NCI-H345 treated with DMSO at 0.1 percent for 48 hours (cell line): Measurements from ENCODE around the gene UNC13B.

Source experiments
- DNase-seq: peaks from one replicate; lab custom pipeline; 2025; ENCODE audit not compliant: unreplicated experiment; lab: John Stamatoyannopoulos, UW

UNC13B gene

GRCh38 chr9:35272989-35273388 is 111.2 kb downstream of the UNC13B start:
- DNase-seq: no peak

- DNase-seq: no peak
These were observed 111.8 kb downstream of the UNC13B start for GRCh38 chr9:35273591-35273990.

DNA sequence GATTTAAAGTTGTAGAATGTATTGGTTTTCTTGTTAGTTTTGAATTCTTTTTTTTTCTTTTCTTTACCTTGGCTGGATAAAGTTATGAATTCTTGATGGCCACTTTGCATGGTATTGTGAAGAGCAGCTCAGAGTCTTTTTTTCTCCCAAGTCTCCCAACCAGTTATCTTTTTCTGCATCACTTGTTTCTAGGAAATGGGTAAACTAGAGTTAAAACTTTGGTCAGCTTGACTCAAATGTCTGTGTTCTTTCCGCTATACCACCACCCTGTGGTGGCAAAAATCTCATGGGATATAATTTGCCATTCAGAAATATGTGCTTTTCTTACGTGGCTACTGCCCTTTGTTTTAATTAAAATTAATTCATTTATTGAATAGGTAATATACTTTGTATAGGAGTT is 113.2 kb downstream of the UNC13B start:
- DNase-seq: no peak

DNA sequence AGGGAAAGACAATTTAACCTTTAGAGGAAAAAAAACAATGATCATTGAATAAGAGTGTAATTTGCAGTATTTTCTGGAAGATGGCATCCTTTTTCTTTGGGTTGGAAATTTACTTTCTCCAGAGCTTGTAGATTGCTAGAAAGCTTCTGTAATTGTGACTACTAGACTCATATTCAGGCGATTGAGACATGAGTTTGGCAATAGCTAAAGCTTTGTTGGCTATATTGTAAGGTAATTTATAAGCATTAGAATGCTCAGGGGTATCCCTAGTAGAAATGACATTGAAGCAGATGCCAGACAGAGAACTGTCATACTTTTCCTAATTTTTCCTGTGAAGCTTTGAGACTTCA is 115.3 kb downstream of the UNC13B start:
- DNase-seq: no peak

DNA sequence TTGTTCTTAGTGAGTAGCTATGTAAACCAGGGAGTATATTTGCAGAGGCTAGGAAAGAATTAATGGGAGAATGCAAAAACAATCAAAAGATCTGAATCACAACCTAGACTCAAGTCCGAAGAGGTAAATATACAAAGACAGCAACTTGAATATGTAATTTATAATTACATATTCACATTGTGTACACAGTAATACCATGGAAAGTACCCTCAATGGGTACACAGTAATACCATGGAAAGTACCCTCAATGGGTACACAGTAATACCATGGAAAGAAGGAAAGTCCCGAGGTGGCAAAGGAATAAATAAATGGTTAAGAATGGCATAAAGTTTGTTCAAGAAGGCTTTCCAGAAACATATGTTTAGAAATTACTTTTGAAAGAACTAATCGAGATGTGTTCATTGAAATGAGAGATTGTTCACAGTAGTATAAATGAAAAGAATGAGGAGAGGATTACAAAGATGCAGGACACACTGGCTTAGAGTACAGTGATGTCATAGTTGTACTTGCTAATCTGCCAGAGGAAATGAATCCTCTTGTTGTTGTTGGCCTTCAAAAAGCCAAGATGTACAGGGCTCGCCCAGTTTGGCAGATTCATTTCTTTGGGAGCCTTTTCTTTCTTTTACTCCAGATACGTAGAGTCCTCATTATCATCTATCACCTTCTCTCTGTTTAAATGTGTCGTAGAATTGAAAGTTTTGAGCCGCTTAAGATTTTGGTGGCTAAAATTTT is 116.0 kb downstream of the UNC13B start:
- DNase-seq: no peak

- no peak for DNase-seq
These were observed 118.1 kb downstream of the UNC13B start for GRCh38 chr9:35279946-35280345.

DNA sequence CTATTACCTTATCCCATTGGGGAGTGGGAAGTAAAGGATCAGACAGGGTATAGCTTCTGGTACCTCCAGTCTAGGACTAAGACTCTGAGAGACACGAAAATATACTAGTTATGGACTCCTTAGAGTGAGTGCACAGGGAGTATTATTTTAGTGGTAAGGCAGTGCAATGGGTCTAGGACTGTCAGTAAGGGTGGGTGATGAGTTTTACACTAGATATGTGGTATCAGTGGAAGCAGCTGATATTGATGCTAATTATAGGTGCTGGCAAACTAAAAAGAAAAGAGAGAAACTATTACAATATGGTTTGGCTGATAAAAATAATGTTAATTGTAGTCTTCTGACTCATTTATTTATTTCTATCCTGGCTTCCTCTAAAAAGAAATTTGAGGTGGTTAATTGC is 118.6 kb downstream of the UNC13B start:
- no peak for DNase-seq

DNA sequence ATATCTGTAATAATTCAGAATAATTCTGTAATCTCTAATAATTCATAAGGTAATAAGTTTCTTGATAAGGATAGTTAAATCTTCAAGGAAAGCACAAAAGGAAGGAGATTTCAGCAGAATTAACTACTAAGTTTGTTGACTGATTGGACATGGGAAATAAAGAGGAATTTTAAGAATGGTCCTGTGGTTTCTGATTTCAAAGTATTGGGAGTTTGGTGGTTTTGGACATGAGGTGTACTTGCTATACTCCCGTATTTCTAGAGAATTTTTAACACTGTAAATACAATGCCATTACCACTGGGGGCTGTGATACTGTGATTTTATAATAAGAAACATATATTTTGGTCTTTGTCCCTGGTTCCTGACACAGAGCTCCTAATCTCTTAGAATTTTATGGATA is 123.9 kb downstream of the UNC13B start:
- DNase-seq: no peak

DNA sequence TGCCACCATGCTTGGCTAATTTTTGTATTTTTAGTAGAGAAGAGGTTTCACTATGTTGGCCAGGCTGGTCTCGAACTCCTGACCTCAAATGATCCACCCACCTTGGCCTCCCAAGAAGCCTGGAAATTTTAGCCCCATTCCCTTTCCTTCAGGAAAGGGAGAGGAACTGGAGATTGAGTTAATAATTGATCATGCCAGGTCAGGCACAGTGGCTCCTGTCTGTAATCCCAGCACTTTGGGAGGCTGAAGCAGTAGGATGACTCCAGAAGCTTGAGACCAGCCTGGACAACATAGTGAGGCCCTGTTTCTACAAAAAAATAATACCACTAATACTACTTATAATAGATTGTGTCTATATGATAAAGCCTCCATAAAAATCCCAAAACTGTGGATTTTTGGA is 124.6 kb downstream of the UNC13B start:
- no peak for DNase-seq

GRCh38 chr9:35287987-35288632 is 126.3 kb downstream of the UNC13B start:
- DNase-seq: no peak

DNA sequence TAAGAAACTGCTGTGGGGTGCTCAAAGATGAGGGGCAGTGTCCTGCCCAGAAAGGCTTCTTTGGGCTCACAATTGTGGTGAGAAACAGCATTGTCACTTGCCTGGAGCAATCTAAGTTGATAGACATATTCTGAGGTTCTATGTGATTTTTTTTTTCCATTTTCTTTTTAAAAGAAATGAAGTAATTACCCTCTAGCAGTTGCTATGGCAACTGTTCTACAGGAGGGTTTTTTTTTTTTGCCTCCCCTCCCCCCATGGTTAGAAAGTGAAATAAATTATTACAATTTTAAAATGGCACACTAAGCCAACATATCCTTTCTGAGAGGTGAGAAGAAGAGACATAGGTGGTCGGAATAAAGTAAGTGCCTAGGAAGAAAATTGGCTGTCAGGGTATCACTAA is 127.0 kb downstream of the UNC13B start:
- DNase-seq: no peak

GRCh38 chr9:35293376-35293964 is 131.7 kb downstream of the UNC13B start:
- DNase-seq: no peak

DNA sequence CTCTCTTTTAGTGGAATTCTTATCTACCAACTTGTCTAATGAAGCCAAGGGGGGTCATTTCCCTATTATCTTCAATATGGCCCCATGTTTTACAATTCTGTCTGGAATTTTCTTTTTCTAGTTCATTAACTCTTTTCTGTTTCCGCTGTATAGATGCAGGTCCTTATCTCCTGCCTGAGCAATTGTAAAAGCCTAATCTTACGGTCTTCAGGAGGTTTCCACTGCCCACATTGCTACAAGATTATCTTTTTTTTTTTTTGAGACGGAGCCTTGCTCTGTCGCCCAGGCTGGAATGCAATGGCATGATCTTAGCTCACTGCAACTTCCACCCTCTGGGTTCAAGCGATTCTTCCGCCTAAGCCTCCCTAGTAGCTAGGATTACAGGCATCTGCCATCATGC is 132.3 kb downstream of the UNC13B start:
- no peak for DNase-seq

GRCh38 chr9:35294556-35294955 is 132.7 kb downstream of the UNC13B start:
- no peak for DNase-seq

GRCh38 chr9:35295369-35296036 is 133.7 kb downstream of the UNC13B start:
- no peak for DNase-seq

DNA sequence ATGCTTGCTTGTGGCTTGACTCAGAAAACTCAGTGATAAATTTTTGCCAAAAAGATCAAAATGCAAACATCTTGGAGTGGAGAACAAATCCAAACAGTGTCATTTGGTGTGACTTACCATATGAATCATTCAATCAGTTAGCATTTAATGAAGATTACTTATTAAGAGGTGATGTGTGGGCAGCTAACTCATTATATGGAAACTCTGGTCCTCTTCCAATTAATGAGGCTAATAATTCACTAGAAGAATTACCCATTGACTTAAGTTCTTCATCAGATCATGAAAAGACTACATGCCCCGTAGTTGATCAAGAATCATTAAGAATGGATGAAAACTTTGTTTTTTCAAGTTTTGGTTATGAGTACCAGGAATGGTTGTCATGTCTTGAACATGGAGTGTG is 141.8 kb downstream of the UNC13B start:
- DNase-seq: no peak

GRCh38 chr9:35306283-35306682 is 144.5 kb downstream of the UNC13B start:
- no peak for DNase-seq

DNA sequence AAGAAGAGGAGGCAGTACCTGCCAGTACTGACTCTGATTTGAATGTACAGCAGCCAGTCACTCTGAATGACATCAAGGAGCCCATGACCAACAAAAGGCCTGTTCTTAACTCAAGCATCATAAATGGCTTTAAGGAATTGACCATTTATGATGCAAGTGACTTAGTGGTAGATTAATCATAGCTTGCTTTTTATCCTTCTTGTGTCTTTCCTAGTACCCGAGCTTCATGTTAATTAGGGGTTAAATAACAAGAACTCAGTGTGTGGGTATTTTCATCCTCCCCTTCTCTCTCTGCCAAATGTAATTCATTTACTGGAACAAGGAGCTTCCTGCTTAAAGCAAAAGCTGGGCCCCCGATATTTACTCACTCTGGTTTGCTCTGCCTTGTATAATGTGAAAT is 146.5 kb downstream of the UNC13B start:
- DNase-seq: no peak

DNA sequence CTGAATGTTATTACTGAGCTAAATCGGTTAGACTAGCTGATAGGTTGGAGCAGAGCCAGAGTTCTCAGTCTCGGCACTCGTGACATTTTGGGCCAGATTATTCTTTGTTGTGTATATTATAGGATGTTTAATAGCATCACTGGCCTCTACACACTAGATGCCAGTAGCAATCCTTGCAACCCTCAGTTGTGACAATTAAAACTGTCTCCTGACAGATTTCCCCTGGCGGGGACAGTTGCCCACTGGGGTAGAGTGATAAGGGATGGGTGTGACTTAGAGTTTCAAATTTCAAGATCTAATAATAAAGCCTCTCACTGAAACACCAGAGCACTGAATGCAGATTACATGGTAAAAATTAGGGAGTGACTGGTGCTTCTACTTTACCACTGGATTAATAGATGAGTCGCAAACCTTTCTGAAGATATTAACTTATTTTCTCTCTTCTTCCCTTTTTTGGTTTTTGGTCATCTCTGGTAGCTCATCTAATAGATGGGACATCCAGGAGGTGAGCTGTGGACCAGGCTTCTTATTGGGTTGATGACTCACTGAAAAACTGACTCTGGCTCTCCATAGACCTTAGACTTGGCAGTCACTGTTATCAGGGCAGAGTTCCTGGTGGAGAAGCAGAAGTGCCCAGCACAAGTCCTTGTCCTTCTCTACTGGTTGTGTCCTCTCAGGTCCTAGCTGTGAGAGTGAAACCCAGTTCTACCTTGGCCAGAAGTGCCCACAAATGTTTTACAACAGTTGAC is 150.3 kb downstream of the UNC13B start:
- DNase-seq: no peak

DNA sequence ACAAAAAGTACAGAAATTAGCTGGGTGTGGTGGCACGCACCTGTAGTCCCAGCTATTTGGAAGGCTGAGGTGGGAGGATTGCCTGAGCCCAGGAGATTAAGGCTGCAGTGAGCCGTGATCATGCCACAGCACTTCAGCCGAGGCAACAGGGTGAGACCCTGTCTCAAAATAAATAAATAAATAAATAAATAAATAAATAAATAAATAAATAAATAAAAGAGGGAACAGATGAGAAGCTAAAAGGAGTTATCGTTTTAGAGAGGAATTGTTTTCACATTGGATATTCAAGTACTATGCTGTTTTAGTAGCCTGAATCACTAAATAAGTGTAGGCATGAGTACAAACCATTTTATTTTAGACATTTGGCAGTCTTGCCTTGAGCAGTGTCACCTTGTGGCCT is 151.7 kb downstream of the UNC13B start:
- no peak for DNase-seq

DNA sequence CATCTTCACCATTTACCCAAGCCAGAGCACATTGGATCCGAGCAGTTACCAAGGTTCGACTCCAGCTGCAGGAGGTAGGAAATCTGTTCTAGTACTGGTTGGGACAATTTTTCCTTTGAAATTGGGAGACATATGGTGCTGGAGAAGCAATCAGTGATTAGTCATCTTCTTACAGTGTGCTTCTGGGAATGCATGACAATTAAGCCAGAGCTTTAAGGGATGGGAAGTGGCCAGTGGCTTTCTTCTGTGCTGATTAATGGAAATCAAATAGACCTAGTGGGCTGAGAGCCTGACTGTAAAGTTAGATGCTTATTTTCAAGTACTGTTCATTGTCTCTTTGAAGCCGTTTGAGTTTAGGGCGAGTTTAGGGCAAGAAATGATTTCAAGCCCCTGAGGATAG is 152.1 kb downstream of the UNC13B start:
- no peak for DNase-seq
